HAP-1 (cell line): Measurements from ENCODE around the gene C1QTNF8.

ENCODE experiments used
- DNase-seq, 2 experiments: peaks; one replicate each; pipeline ENCODE4 v3.0.0-alpha.2; 2016 to 2020; ENCODE audit warnings: low spot score in 2 of 2
- H3K27me3 ChIP-seq: fragments of 250-450 bp; sonication (Bioruptor Pico); 2 replicates; pipeline ENCODE4 v1.5.1; 2020; ENCODE audit warnings: low read depth, mild to moderate bottlenecking, moderate library complexity
- H3K36me3 ChIP-seq: fragments of 250-450 bp; sonication (Bioruptor Pico); replicated peaks from 2 replicates; pipeline ENCODE4 v1.5.1; 2020; ENCODE audit warnings: mild to moderate bottlenecking
- H3K4me1 ChIP-seq: fragments of 250-450 bp; sonication (Bioruptor Pico); 2 replicates; pipeline ENCODE4 v1.5.1; 2020; ENCODE audit warnings: mild to moderate bottlenecking
- H3K4me3 ChIP-seq: fragments of 250-450 bp; sonication (Bioruptor Pico); 2 replicates; pipeline ENCODE4 v1.5.1; 2020; ENCODE audit warnings: mild to moderate bottlenecking, moderate library complexity
- H3K9me3 ChIP-seq: fragments of 250-450 bp; sonication (Bioruptor Pico); 2 replicates; pipeline ENCODE4 v1.5.1; 2020; ENCODE audit warnings: mild to moderate bottlenecking, moderate library complexity
- in situ Hi-C: fragments of 300-500 bp; cut with MboI; formaldehyde crosslinking; loops from 3 replicates; pipeline ENCODE4 v1.14.3; 2020; ENCODE audit warnings: low sequenced_read_pairs, inconsistent platforms, mixed read lengths

C1QTNF8 gene

GRCh38 chr16:1045993-1046911 lies 49.8 kb downstream of the C1QTNF8 start:
- Histone ChIP-seq H3K4me1 (peaks cover 6% of the 10 kb centered on the region), H3K27me3 (no peaks in the 10 kb centered on the region), H3K36me3 (no peaks in the 10 kb centered on the region), H3K9me3 (no peaks in the 10 kb centered on the region; the same call in 1 of the 2 replicates), H3K4me3 (no peak overlapping the region)
- in situ Hi-C loops: loop anchor here (5.0 kb wide), 1 partner anchor 239 kb away; no protein-coding TSS in a partner anchor
- no peak for DNase-seq

- DNase-seq: no peak
- H3K36me3 ChIP-seq: no peaks in the 10 kb centered on the region
- no peaks in the 10 kb centered on the region for H3K27me3 ChIP-seq
- no peak overlapping the region for H3K4me3 ChIP-seq
- peaks cover 6% of the 10 kb centered on the region for H3K4me1 ChIP-seq
- in situ Hi-C loops: loop anchor here (5.0 kb wide), 1 partner anchor 238 kb away; no protein-coding TSS in a partner anchor
- H3K9me3 ChIP-seq: no peaks in the 10 kb centered on the region; the same call in 1 of the 2 replicates
Measured at GRCh38 chr16:1045310-1045992, 50.6 kb downstream of the C1QTNF8 start.

GRCh38 chr16:1044460-1045309 lies 51.4 kb downstream of the C1QTNF8 start:
- Histone ChIP-seq H3K4me3 (no peak overlapping the region), H3K27me3 (no peaks in the 10 kb centered on the region), H3K9me3 (no peaks in the 10 kb centered on the region; the same call in 1 of the 2 replicates), H3K36me3 (no peaks in the 10 kb centered on the region), H3K4me1 (peaks cover 6% of the 10 kb centered on the region)
- in situ Hi-C loops: loop anchor here (5.0 kb wide), 1 partner anchor 237 kb away; no protein-coding TSS in a partner anchor
- no peak for DNase-seq

GRCh38 chr16:1043881-1044451 lies 52.1 kb downstream of the C1QTNF8 start:
- in situ Hi-C loops: no loop called here
- no peak for DNase-seq
- H3K9me3 ChIP-seq: no peaks in the 10 kb centered on the region; the same call in 1 of the 2 replicates
- H3K4me1 ChIP-seq: peaks cover 6% of the 10 kb centered on the region
- H3K27me3 ChIP-seq: no peaks in the 10 kb centered on the region
- H3K4me3 ChIP-seq: no peak overlapping the region
- no peaks in the 10 kb centered on the region for H3K36me3 ChIP-seq

- Histone ChIP-seq H3K9me3 (no peaks in the 10 kb centered on the region; the same call in 1 of the 2 replicates), H3K27me3 (peaks cover 5% of the 10 kb centered on the region; the same call in 1 of the 2 replicates), H3K4me3 (no peak overlapping the region), H3K36me3 (no peaks in the 10 kb centered on the region), H3K4me1 (peaks cover 3% of the 10 kb centered on the region)
- in situ Hi-C loops: no loop called here
- DNase-seq: no peak
Measured at GRCh38 chr16:1042866-1043265, 53.2 kb downstream of the C1QTNF8 start.

GRCh38 chr16:1042049-1042744 lies 53.8 kb downstream of the C1QTNF8 start:
- no peaks in the 10 kb centered on the region for H3K36me3 ChIP-seq
- no peaks in the 10 kb centered on the region; the same call in 1 of the 2 replicates for H3K9me3 ChIP-seq
- peaks cover 3% of the 10 kb centered on the region; the same call in 1 of the 2 replicates for H3K4me1 ChIP-seq
- H3K4me3 ChIP-seq: no peak overlapping the region
- DNase-seq: no peak
- in situ Hi-C loops: no loop called here
- peaks cover 9% of the 10 kb centered on the region; the same call in 1 of the 2 replicates for H3K27me3 ChIP-seq

GRCh38 chr16:1040346-1040745 lies 55.7 kb downstream of the C1QTNF8 start:
- in situ Hi-C loops: no loop called here

GRCh38 chr16:1039762-1040161 lies 56.3 kb downstream of the C1QTNF8 start:
- in situ Hi-C loops: no loop called here

More at GRCh38 chr16:1040346-1040745, 55.7 kb downstream of the C1QTNF8 start:
- no peak for DNase-seq
- peaks cover 3% of the 10 kb centered on the region; the same call in 1 of the 2 replicates for H3K4me1 ChIP-seq
- no peak overlapping the region for H3K4me3 ChIP-seq
- H3K9me3 ChIP-seq: no peaks in the 10 kb centered on the region; the same call in 1 of the 2 replicates
- no peaks in the 10 kb centered on the region for H3K36me3 ChIP-seq
- H3K27me3 ChIP-seq: peaks cover 9% of the 10 kb centered on the region; the same call in 1 of the 2 replicates

GRCh38 chr16:1038932-1039331 lies 57.1 kb downstream of the C1QTNF8 start:
- H3K4me1 ChIP-seq: no peaks in the 10 kb centered on the region
- peaks cover 9% of the 10 kb centered on the region; the same call in 1 of the 2 replicates for H3K27me3 ChIP-seq
- no peak overlapping the region for H3K4me3 ChIP-seq
- no peaks in the 10 kb centered on the region for H3K36me3 ChIP-seq
- DNase-seq: no peak
- H3K9me3 ChIP-seq: no peaks in the 10 kb centered on the region; the same call in 1 of the 2 replicates
- in situ Hi-C loops: no loop called here

More at GRCh38 chr16:1039762-1040161, 56.3 kb downstream of the C1QTNF8 start:
- peaks cover 3% of the 10 kb centered on the region; the same call in 1 of the 2 replicates for H3K4me1 ChIP-seq
- H3K9me3 ChIP-seq: no peaks in the 10 kb centered on the region; the same call in 1 of the 2 replicates
- H3K4me3 ChIP-seq: no peak overlapping the region
- DNase-seq: no peak
- peaks cover 9% of the 10 kb centered on the region; the same call in 1 of the 2 replicates for H3K27me3 ChIP-seq
- no peaks in the 10 kb centered on the region for H3K36me3 ChIP-seq
